K562 (cell line): Measurements from ENCODE around the gene KLF13. TPM values are rescaled to one million over a fixed set of nuclear protein-coding genes. Genes with fewer than 3 reads are reported as not detected.
A peak's percentile ranks its signal among the peaks of the same experiment; 100 is the strongest.
"Not testable (repeated sequence)": the region's sequence is repeated elsewhere in the genome, so short reads cannot be mapped to it uniquely, and the experiment has no call there.

ENCODE experiments used
- ATAC-seq: fragments of 200-7000 bp; cut with Tn5 transposase; 3 replicates; pipeline ENCODE4 v1.9.1; 2020; ENCODE audit warnings: moderate library complexity
- BruUV-seq: library from RNA; stranded (reverse); fragments of 400-500 nt; replicated peaks from 2 replicates; lab custom pipeline; 2021; lab: Mats Ljungman, UMichigan
- CTCF ChIA-PET: fragments of 300-600 bp; formaldehyde crosslinking; extraction: SDS; loops from one replicate; lab custom pipeline; 2021; ENCODE audit warnings: low intra/inter-chr PET ratio; lab: Yijun Ruan, JAX
- POLR2A ChIA-PET: fragments of 300-600, 350-650 bp; sonication (Branson Sonifier 250); formaldehyde crosslinking; extraction: SDS; loops from one replicate; lab custom pipeline; 2021; ENCODE audit warnings: antibody characterized with exemption, inconsistent platforms; lab: Yijun Ruan, JAX
- DNase-seq, 4 experiments: peaks; one replicate each; pipeline versions ENCODE4 v3.0.0 to v3.0.0-alpha.2; 2011 to 2018; ENCODE audit warnings: low spot score in 3 of 4, mixed read lengths in 3 of 4; ENCODE audit errors: extremely low read depth in 1 of 4
- FAIRE-seq: peaks from 2 replicates; lab custom pipeline; 2011; peaks lifted over from hg19 to GRCh38; lab: Jason Lieb, UNC
- H2AFZ ChIP-seq: 2 replicates; pipeline ENCODE4 v1.6.0; 2011; ENCODE audit warnings: low read depth, low read length, control low read depth, inconsistent platforms
- H3K27ac ChIP-seq: fragments of 200-600 bp; 3 replicates; pipeline ENCODE4 v1.8.0; 2011; ENCODE audit warnings: low read depth, mild to moderate bottlenecking, control low read depth, inconsistent platforms, low read length, moderate library complexity, mixed read lengths; ENCODE audit errors: extremely low read depth
- H3K27me3 ChIP-seq, 2 experiments: fragments of 300-600 bp in 1 of 2; 2 replicates in 1 of 2; 3 replicates in 1 of 2; pipeline versions ENCODE4 v1.6.0 to v1.8.0; 2011; ENCODE audit warnings: inconsistent platforms in 2 of 2, low read length in 2 of 2, mild to moderate bottlenecking in 1 of 2, mixed read lengths in 1 of 2, moderate library complexity in 1 of 2; ENCODE audit not compliant: control insufficient read depth in 2 of 2, insufficient read depth in 2 of 2
- H3K36me3 ChIP-seq: fragments of 300-600 bp; 3 replicates; pipeline ENCODE4 v1.8.0; 2011; ENCODE audit warnings: mild to moderate bottlenecking, low read length, inconsistent platforms; ENCODE audit not compliant: control insufficient read depth, insufficient read depth
- H3K4me1 ChIP-seq, 2 experiments: fragments of 200-600 bp in 1 of 2; replicated peaks in 1 of 2; 2 replicates in 1 of 2; 3 replicates in 1 of 2; pipeline versions ENCODE4 v1.5.1 to v1.8.0; 2011; ENCODE audit warnings: inconsistent platforms in 2 of 2, low read length in 2 of 2, mild to moderate bottlenecking in 1 of 2, mixed read lengths in 1 of 2, moderate library complexity in 1 of 2; ENCODE audit not compliant: control insufficient read depth in 2 of 2, insufficient read depth in 2 of 2
- H3K4me2 ChIP-seq: 2 replicates; pipeline ENCODE4 v1.6.1; 2011; ENCODE audit warnings: low read length, control low read depth, inconsistent platforms, mixed read lengths; ENCODE audit not compliant: insufficient read depth
- H3K4me3 ChIP-seq: fragments of 200-600 bp; sonication (generic), shearing (Covaris generic); 2 replicates; pipeline ENCODE4 v1.5.1; 2016; ENCODE audit warnings: control low read depth, inconsistent platforms
- H3K79me2 ChIP-seq: fragments of 200-600 bp; 3 replicates; pipeline ENCODE4 v1.8.0; 2011; ENCODE audit warnings: low read length, inconsistent platforms; ENCODE audit not compliant: control insufficient read depth, insufficient read depth
- H3K9ac ChIP-seq, 2 experiments: 2 replicates each; pipeline versions ENCODE4 v1.6.0 to v1.6.1; 2011; ENCODE audit warnings: low read depth in 2 of 2, low read length in 2 of 2, control low read depth in 1 of 2, inconsistent platforms in 1 of 2, mild to moderate bottlenecking in 1 of 2, mixed read lengths in 1 of 2; ENCODE audit not compliant: insufficient read depth in 1 of 2
- H3K9me1 ChIP-seq: one replicate; pipeline ENCODE4 v1.6.0; 2011; ENCODE audit warnings: inconsistent platforms, mild to moderate bottlenecking, low read length, moderate library complexity; ENCODE audit not compliant: control insufficient read depth, insufficient read depth
- H3K9me3 ChIP-seq: replicated peaks from 2 replicates; pipeline ENCODE4 v1.5.1; 2011; ENCODE audit warnings: low read depth, low read length, inconsistent platforms; ENCODE audit not compliant: control insufficient read depth, insufficient read depth
- H4K20me1 ChIP-seq: replicated peaks from 2 replicates; pipeline ENCODE4 v1.6.1; 2011; ENCODE audit warnings: low read length, inconsistent platforms, mixed read lengths; ENCODE audit not compliant: control insufficient read depth, insufficient read depth
- ARID1B ChIP-seq: fragments of 450-650 bp; IDR thresholded peaks from 2 replicates; pipeline ENCODE4 v1.6.1; 2016; ENCODE audit warnings: antibody characterized with exemption, mild to moderate bottlenecking, inconsistent platforms
- CEBPB ChIP-seq: fragments of 450-650 bp; IDR thresholded peaks from 2 replicates; pipeline ENCODE4 v1.6.1; 2016; ENCODE audit warnings: missing genetic modification characterization, missing compliant biosample characterization
- MAFK ChIP-seq: IDR thresholded peaks from 2 replicates; pipeline ENCODE4 v1.6.1; 2011; ENCODE audit warnings: low read length, improper control_type of control experiment
- NR2F6 ChIP-seq: fragments of 450-650 bp; formaldehyde crosslinking; IDR thresholded peaks from 2 replicates; pipeline ENCODE4 v1.4.0; 2020; ENCODE audit warnings: mild to moderate bottlenecking
- PHB2 ChIP-seq: fragments of 450-650 bp; IDR thresholded peaks from 2 replicates; pipeline ENCODE4 v1.6.1; 2017; ENCODE audit warnings: low read depth
- ZNF408 ChIP-seq: fragments of 250-450 bp; sonication (Bioruptor Pico); IDR thresholded peaks from 2 replicates; pipeline ENCODE4 v1.4.0; 2020; ENCODE audit warnings: low read depth, mild to moderate bottlenecking, moderate library complexity
- ZNF41 ChIP-seq: fragments of 250-450 bp; sonication (Bioruptor Pico); conservative IDR thresholded peaks from 2 replicates; pipeline ENCODE4 v1.4.0; 2020; ENCODE audit warnings: mild to moderate bottlenecking
- ZNF561 ChIP-seq: fragments of 450-650 bp; formaldehyde crosslinking; conservative IDR thresholded peaks from 2 replicates; pipeline ENCODE4 v1.4.0; 2020; ENCODE audit warnings: mild to moderate bottlenecking, moderate library complexity
- WGBS: fragments of 100-300 bp; shearing (Covaris generic); methylation state at CpG from one replicate; pipeline ENCODE4 v1.1.6; 2016; ENCODE audit warnings: low coverage, mixed read lengths; ENCODE audit not compliant: insufficient coverage; ENCODE audit errors: missing lambda C conversion rate; 5-methylcytosine and 5-hydroxymethylcytosine counted together
- in situ Hi-C: fragments of 300-500 bp; cut with MboI; formaldehyde crosslinking; loops from 4 replicates; pipeline ENCODE4 v1.15.0; 2018; ENCODE audit warnings: inconsistent platforms, mixed read lengths
- intact Hi-C: fragments of 100-400 bp; cut with micrococcal nuclease; formaldehyde crosslinking; loops from 2 replicates; pipeline ENCODE4 v1.14.2; 2022
- polyA plus RNA-seq, 8 experiments: library from polyadenylated mRNA; depleted of rRNA in 4 of 8; stranded (reverse) in 5 of 8; unstranded in 3 of 8; fragments of >200 nt; fragmentation: Nextera tagmentation in 2 of 8; fragmentation: Illumina TruSeq in 1 of 8; extraction: Ambion mirVana in 2 of 8; extraction: Trizol in 1 of 8; gene quantifications; 2 replicates each; pipeline versions ENCODE4 v1.2.1 to v1.2.3, GENCODE V29; 2011 to 2014; ENCODE audit warnings: inconsistent platforms in 1 of 8, missing spikeins in 1 of 8
- total RNA-seq, 7 experiments: library from RNA; depleted of rRNA in 6 of 7; stranded (reverse); fragments of >200 nt in 6 of 7; fragmentation: Illumina TruSeq in 2 of 7; extraction: Trizol in 2 of 7; gene quantifications; 2 replicates each; pipeline versions ENCODE4 v1.2.1 to v1.2.3, GENCODE V29; 2011 to 2021; ENCODE audit warnings: low replicate concordance in 1 of 7
- TF ChIP-seq, protein P1 (sequence below): fragments of 250-450 bp; sonication (Bioruptor Pico); IDR thresholded peaks from 2 replicates; pipeline ENCODE4 v1.5.0; 2021; ENCODE audit warnings: mild to moderate bottlenecking, borderline replicate concordance

The KLF13 gene
- total and polyA plus RNA-seq, 9 of the 15 experiments (the other 6 are each of a cell fraction or from before 2014, with no cell fraction given), result 1.8 to 10.5 (median 4.8) TPM

DNA sequence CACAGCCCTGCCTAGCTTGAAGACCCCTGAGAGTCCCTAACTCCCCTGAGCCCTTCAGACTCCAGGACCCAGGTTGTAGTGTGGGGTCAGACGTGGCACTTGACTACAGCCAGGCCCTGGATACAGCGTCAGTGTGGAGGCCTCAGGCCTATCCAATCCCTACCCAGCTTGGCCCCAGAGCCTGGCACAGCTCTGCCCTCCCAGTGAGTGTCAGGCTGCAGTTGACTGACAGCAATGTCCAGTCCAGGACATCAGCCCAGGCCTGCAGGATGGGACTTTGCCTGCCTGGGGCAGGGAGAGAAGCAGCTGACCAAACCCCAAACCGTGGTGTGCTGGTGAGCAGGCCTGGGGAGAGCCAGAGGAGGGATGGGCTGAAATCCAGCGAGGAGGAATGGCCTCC, 27.3 kb downstream of the KLF13 start:
- no peaks in the 10 kb centered on the region for H3K9me3 ChIP-seq
- DNase-seq (no peak), ATAC-seq (no peak), FAIRE-seq (no peak)
- peaks cover 4% of the 10 kb centered on the region; the same call in 1 of the 2 replicates for H4K20me1 ChIP-seq
- no peak overlapping the region for H3K4me2 ChIP-seq
- no peaks in the 10 kb centered on the region for H3K36me3 ChIP-seq
- TF ChIP-seq ARID1B, result no peak
- no peak for TF ChIP-seq NR2F6 (CRISPR knock-in tag)
- no peak for TF ChIP-seq PHB2
- TF ChIP-seq CEBPB (tag), result no peak
- no peak for TF ChIP-seq ZNF41
- TF ChIP-seq ZNF561, result no peak
- TF ChIP-seq ZNF408 (CRISPR knock-in tag), result no peak
- TF ChIP-seq, protein P1, sequence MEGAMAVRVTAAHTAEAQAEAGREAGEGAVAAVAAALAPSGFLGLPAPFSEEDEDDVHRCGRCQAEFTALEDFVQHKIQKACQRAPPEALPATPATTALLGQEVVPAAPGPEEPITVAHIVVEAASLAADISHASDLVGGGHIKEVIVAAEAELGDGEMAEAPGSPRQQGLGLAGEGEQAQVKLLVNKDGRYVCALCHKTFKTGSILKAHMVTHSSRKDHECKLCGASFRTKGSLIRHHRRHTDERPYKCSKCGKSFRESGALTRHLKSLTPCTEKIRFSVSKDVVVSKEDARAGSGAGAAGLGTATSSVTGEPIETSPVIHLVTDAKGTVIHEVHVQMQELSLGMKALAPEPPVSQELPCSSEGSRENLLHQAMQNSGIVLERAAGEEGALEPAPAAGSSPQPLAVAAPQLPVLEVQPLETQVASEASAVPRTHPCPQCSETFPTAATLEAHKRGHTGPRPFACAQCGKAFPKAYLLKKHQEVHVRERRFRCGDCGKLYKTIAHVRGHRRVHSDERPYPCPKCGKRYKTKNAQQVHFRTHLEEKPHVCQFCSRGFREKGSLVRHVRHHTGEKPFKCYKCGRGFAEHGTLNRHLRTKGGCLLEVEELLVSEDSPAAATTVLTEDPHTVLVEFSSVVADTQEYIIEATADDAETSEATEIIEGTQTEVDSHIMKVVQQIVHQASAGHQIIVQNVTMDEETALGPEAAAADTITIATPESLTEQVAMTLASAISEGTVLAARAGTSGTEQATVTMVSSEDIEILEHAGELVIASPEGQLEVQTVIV (CRISPR knock-in tag), result no peak
- TF ChIP-seq MAFK, result no peak
- intact Hi-C loops, result no loop called here
- WGBS, result 20% methylated on average over 3 of the region's 4 CpGs
- H3K27ac ChIP-seq, result no peak overlapping the region
- peak overlapping the region in 1 of 2 experiments; percentile 70; a peak in 2 of 4 replicates for H3K9ac ChIP-seq
- H3K4me3 ChIP-seq, result no peak overlapping the region
- peaks cover 0 to 9% of the 10 kb centered on the region in 2 experiments; a peak in 2 of 5 replicates for H3K27me3 ChIP-seq
- peaks cover 3% of the 10 kb centered on the region for H3K9me1 ChIP-seq
- POLR2A ChIA-PET, result interaction anchor here (1.0 to 1.6 kb wide), 2 partner anchors 10 to 13 kb away, joined by 3 to 7 read pairs; no protein-coding TSS in a partner anchor
- BruUV-seq, result no TSS peak
- H3K79me2 ChIP-seq, result no peaks in the 10 kb centered on the region
- in situ Hi-C loops, result no loop called here
- CTCF ChIA-PET, result no interaction called here
- no peak overlapping the region for H2AFZ ChIP-seq
- peaks cover 14 to 25% of the 10 kb centered on the region in 2 experiments; a peak in 4 of 5 replicates for H3K4me1 ChIP-seq

DNA sequence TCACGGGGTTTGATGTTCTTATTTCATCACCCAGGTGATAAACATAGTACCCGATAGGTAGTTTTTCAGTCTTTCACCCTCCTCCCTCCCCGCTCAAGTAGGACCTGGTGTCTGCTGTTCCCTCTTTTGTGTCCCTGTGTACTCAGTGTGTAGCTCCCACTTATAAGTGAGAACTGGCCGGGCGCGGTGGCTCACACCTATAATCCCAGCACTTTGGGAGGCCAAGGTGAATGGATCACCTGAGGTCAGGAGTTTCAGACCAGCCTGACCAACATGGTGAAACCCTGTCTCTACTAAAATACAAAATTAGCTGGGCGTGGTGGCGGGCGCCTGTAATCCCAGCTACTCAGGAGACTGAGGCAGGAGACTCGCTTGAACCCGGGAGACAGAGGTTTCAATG, 29.5 kb downstream of the KLF13 start:
- H3K9ac ChIP-seq, POLR2A ChIA-PET, H3K4me3 ChIP-seq, DNase-seq, H3K79me2 ChIP-seq, H3K27me3 ChIP-seq, BruUV-seq, H3K27ac ChIP-seq, H3K36me3 ChIP-seq, H4K20me1 ChIP-seq, in situ Hi-C loops, H2AFZ ChIP-seq, intact Hi-C loops, CTCF ChIA-PET, H3K9me1 ChIP-seq, H3K4me2 ChIP-seq, FAIRE-seq, H3K9me3 ChIP-seq, ATAC-seq: not testable (repeated sequence)
- 73% methylated on average over 10 of the region's 11 CpGs for WGBS
- peaks cover 21 to 38% of the 10 kb centered on the region in 2 experiments for H3K4me1 ChIP-seq
